Pons (tissue), 1 donor: ENCODE results near the gene SLC16A4.
"Not testable (repeated sequence)": the region's sequence is repeated elsewhere in the genome, so short reads cannot be mapped to it uniquely, and the experiment has no call there.

ENCODE experiments used
- DNase-seq: peaks from one replicate; pipeline ENCODE4 v3.0.0-alpha.2; 2016; ENCODE audit warnings: low spot score

The SLC16A4 gene

DNA sequence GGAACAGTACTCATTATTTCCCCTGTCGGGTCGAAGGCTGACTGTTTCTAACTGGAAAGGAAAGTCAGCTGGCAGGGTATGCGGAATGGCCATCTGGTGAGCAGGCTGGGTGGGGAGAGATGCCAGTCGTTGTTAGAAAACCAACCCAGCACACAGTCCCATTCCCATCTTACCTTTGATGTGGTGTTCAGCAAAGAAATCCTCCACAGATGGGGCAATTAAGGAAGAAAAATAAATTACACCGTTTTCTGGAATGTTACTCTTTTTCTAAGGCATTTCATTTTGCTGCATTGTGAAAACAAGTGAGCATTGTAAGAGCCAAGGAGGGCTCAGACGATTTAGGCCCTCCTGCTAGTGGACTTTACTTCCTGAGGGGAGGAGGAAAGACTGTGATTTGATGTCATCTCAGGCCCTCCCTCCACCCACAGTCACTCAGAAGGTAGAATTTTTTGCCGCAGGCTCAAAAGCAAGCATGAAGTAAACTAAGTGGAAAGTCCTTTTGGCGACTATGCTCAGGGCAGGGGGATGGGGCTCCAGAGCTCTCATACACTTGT, at the start of gene SLC16A4:
SLC16A4 (minus strand) TSS at position 335 of the 554 bp plus-strand sequence. CDS start 1,703 bp downstream, outside the sequence.
- peak; percentile 19 for DNase-seq

DNA sequence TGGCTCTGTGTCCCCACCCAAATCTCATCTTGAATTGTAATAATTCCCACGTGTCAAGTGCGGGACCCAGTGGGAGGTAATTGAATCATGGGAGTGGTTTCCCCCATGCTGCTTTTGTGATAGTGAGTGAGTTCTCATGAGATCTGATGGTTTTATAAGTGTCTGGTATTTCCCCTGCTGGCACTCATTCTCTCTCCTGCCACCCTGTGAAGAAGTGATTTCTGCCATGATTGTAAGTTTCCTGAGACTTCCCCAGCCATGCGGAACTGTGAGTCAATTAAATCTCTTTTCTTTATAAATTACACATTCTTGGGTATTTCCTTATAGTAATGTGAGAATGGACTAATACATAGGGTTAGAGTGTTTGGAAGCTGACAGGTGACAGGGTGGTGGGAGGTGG, 49.0 kb upstream of the SLC16A4 start:
- not testable (repeated sequence) for DNase-seq

DNA sequence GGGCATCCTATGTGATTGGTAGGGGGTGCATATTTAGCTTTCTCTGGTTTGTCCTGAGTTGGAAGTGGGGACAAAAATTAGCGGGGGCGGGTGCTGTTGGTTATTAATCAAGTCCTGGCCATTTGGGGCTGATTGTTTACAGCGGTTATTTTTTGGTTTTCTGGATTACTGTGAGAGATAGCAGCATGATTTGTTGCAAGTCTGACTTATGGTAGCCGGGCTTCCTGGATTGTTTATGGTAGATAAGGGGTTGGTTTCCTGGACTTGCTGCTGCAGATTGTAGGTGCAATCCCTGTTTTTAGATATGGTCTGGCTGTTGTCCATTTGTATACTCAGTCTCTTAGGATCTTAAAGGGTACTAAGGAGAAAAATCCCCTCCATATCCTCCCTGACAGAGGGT, 48.1 kb upstream of the SLC16A4 start:
- DNase-seq: no peak

- not testable (repeated sequence) for DNase-seq
These were observed 46.9 kb upstream of the SLC16A4 start for GRCh38 chr1:110437645-110438299.

GRCh38 chr1:110436635-110437034, 45.8 kb upstream of the SLC16A4 start:
- DNase-seq: no peak

- no peak for DNase-seq
These were observed 44.1 kb upstream of the SLC16A4 start for GRCh38 chr1:110434946-110435345.

- DNase-seq: no peak
These were observed 43.0 kb upstream of the SLC16A4 start for GRCh38 chr1:110433803-110434202.

- no peak for DNase-seq
These were observed 42.4 kb upstream of the SLC16A4 start for GRCh38 chr1:110433213-110433612.

GRCh38 chr1:110430901-110431300, 40.1 kb upstream of the SLC16A4 start:
- DNase-seq: no peak

- no peak for DNase-seq
These were observed 39.5 kb upstream of the SLC16A4 start for GRCh38 chr1:110430366-110430765.

DNA sequence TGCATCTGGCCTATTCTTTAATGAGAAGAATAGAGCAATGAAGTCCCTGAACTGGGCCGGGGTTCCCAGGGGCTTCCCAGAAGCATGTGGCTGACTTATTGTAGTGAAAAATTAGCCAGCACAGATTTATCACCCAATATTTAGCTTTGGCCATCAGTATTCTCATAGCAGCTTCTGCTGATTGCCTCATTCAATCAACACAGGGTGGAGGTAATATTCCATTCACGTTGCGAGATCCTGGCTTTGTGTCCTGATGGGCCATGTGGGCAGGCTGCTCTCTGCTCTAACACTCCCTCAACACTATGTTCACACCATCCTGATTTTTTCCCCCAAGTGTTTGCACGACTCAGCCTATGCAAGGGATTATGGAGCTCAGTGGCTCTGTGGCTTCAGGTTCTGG, 38.1 kb upstream of the SLC16A4 start:
- no peak for DNase-seq

- DNase-seq: no peak
These were observed 36.0 kb upstream of the SLC16A4 start for GRCh38 chr1:110426854-110427253.

- DNase-seq: peak; percentile 24
These were observed 34.9 kb upstream of the SLC16A4 start for GRCh38 chr1:110425612-110426152.

GRCh38 chr1:110424699-110425611, 34.1 kb upstream of the SLC16A4 start:
- no peak for DNase-seq

DNA sequence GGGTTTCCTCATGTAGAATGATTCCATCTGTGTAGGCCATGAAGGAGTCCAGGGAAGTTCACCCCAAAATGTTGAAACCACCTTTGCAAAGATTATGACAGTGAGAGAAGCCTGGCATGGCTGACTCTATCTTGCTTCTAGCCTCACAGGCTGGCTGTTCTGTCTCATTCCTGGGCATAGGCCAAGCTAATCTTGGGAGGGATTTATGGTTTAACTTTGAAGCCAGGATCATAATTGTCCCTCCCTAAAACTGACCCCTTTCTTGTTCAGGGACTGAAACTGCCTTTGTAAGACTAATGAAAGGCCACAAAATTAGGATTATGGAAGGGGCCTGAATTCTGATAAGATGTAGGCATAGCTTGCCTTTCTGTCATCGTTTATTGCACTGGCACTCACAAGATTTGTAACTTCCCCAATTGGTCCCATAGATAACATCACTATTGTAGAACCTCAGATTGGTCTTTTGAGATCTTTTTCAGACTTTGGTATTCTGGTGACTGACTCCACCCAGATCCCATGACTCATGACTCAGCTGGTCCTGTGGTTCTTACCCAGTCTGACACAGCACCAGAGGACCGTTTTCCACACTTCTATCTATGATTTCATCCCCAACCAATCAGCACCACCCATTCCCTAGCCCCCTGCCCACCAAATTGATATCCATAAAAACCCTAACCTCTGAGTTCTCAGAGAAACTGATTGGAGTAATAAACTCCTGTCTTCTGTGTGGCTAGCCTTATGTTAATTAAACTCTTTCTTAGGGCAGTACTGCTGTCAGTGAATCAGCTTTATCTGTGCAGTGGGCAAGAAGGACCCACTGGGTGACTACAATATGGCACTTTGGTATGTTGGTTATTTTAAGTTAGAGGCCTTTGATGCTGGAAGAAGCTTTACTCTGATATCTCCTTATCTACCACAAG, 30.3 kb upstream of the SLC16A4 start:
- DNase-seq: no peak

GRCh38 chr1:110420023-110420662, 29.3 kb upstream of the SLC16A4 start:
- no peak for DNase-seq

DNA sequence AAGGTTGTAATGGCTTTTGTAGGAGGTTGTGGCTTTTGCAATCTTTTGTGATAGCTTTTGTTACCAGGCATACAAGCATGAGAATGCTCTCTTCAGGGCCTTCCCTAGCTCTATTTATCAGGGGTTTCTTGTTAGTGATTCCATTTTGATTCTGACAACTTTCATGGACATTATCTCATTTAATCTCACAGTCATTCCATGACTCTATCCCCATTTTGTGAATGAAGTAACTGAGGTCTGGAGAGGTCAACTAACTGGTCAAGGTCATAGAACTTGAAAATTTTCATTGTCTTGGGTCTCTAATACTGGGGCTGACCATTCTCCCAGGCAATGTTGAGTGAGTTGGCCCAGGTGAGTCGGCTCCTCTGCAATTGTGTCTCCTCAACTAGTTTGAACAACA, 27.9 kb upstream of the SLC16A4 start:
- DNase-seq: no peak

DNA sequence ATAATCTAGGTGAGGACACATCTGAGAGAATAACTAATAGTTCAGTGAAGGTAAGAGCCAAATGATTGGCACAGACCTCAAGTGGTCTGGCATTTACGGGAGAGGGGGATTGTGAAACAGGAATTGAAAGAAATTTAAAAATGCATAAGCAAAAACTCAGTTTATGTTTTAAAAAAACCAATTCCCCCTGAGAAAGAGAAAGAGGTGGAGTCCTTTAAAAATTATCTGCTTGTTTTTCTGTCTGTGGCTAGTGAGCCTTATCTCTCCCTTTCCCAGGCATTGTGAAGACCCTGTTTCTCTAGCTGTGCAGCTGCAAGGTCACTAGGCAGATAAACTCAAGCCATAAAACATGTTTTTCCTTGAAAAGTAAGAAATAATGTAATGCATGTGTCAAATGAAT, 22.2 kb upstream of the SLC16A4 start:
- not testable (repeated sequence) for DNase-seq

DNA sequence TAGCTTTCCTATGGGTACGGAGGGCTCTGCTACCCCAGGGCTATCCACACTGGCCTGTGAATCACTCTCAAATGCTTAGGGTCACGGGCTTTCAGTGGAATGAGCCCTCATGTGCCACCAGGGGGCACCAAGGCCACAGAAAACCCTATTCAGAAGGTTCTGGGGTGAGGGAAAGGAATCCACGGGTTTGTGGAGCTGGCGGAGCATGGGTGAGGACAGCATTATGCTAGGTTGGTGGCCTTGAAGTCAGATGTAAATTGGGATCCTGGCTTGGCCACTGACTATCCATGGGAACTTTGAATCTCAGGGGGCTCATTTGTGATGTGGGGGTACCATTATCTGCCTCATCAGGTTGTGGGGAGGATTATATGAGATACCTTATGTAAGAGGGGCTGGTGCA, 21.8 kb upstream of the SLC16A4 start:
- DNase-seq: peak; percentile 79

DNA sequence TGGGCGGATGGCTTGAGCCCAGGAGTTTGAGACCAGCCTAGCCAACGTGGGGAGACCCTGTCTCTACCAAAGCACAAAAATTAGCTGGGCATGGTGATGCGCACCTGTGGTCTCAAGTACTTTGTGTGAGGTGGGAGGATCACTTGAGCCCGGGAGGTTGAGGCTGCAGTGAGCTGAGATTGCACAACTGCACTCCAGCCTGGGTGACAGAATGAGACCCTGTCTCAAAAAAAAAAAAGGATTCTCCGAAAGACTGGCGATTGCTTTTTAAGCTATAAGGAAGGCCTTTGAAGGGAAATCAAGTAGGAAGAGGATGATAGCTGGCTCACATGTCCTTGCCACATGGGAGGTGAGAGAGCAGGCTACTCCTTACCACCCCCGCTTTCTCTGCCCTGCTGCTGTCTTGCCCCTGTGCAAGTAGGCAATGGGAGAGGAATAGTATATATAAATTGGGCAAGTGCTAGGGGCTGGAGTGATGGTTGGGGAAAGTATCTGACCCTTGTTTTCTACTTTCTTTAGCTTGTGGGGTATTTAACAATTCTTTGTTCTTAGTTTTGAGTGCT, 20.4 kb upstream of the SLC16A4 start:
- no peak for DNase-seq

DNA sequence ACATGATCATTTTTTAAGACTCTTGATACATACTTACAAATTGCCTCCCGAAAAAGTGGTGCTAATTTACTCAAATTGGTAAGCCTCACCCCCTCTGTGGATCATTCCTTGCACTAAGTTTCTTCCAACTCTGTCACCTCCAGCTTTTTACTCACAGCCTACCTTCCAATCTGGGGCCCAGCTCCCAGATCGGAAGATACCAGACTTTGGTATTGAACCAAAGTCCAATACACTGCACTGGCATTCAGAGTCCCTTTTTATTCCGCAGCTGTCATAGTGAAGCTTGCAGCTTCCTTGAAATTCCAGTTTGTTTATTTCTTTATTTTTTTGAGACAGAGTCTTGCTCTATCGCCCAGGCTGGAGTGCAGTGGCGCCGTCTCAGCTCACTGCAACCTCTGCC, 18.5 kb upstream of the SLC16A4 start:
- no peak for DNase-seq
